MM.1S (cell line): ENCODE measurements around the gene EDAR.

Source experiments
- EZH2 ChIP-seq: fragments of 300-600 bp; sonication (generic); optimal IDR thresholded peaks from 2 replicates; pipeline ENCODE3; 2017; ENCODE audit warnings: low read depth, mild to moderate bottlenecking, antibody characterized with exemption, low read length, mixed read lengths
- EZH2phosphoT487 ChIP-seq: fragments of 300-600 bp; sonication (generic); IDR thresholded peaks from 2 replicates; pipeline ENCODE4 v1.6.1; 2018; ENCODE audit warnings: antibody characterized with exemption, low read length

DNA sequence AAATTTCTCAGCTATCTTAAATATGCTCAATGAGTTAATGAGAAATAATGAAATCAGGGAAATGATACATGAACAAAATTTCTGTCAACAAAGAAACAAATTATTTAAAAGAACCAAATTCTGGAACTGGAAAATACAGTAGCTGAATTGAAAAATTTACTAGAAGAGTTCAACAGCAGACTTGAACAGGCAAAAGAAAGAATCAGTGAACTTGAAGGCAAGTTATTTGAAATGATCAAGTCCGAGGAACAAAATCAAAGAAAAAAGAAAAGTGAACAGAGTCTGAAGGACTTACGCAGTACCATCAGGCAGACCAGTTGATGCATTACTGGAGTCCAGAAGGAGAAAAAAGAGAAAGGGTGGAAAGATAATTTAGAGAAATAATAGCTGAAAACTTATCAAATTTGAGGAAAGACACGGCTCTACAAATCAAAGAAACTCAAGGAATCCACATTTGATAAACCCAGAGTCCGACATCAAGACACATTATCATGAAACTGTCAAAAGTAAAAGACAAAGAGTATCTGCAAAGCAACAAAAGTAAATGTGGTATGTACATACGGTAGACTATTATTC, 118.9 kb downstream of the EDAR start:
- TF ChIP-seq EZH2phosphoT487, result no peak
- TF ChIP-seq EZH2, result no peak
